Mucosa of descending colon (tissue), 3 donors: ENCODE results near the gene FAM174B. TPM values are rescaled to one million over a fixed set of nuclear protein-coding genes. Genes with fewer than 3 reads are reported as not detected.

ENCODE experiments used
- ATAC-seq: fragments of 200-7000 bp; cut with Tn5 transposase; one replicate; pipeline ENCODE4 v1.9.1; 2020; ENCODE audit warnings: mild to moderate bottlenecking, moderate library complexity
- DNase-seq, 3 donors: peaks; one replicate each; pipeline ENCODE4 v3.0.0-alpha.2; 2020
- H3K36me3 ChIP-seq: fragments of 200-600 bp; one replicate; pipeline ENCODE4 v1.8.0; 2021; ENCODE audit warnings: low read depth, mild to moderate bottlenecking
- H3K4me1 ChIP-seq: fragments of 200-600 bp; one replicate; pipeline ENCODE4 v1.8.0; 2021; ENCODE audit warnings: low read depth, mild to moderate bottlenecking
- H3K4me3 ChIP-seq: fragments of 200-600 bp; one replicate; pipeline ENCODE4 v1.8.0; 2021; ENCODE audit warnings: mild to moderate bottlenecking
- H3K9me3 ChIP-seq: fragments of 200-600 bp; one replicate; pipeline ENCODE4 v1.8.0; 2021; ENCODE audit warnings: mild to moderate bottlenecking
- CTCF ChIP-seq: fragments of 200-600 bp; IDR thresholded peaks from one replicate; pipeline ENCODE4 v1.8.0; 2022; ENCODE audit warnings: antibody characterized with exemption, mild to moderate bottlenecking
- intact Hi-C, 2 donors: fragments of 100-400 bp; cut with DNase I in 1 of 2; cut with micrococcal nuclease in 1 of 2; formaldehyde crosslinking; loops; one replicate each; pipeline versions ENCODE4 v1.11.0 to v1.11.1; 2022; cut with DNase I, micrococcal nuclease
- total RNA-seq, 3 donors: library from RNA; stranded (reverse); fragmentation: NEBNext Ultra II Directional in 2 of 3; extraction: Animal tissue kit (Norgen Biotek cat#: 25700) in 2 of 3; gene quantifications; one replicate each; pipeline versions ENCODE4 v1.2.1 to v1.2.4, GENCODE V29; 2021 to 2023
- donor health status: DM: no; HTN: no; CAD: no; lungs with moderate emphysema.
- donor health status: DM: no; HTN: no; CAD: no.
- donor health status: DM: no; HTN: yes; CAD: no.

The FAM174B gene
- total RNA-seq, 3 donors from 2014 or later, result 14.7 to 30.5 (median 28.5) TPM

- no peaks in the 10 kb centered on the region for H3K36me3 ChIP-seq
- DNase-seq (no peak), ATAC-seq (no peak)
- H3K4me3 ChIP-seq, result no peak overlapping the region
- no peaks in the 10 kb centered on the region for H3K4me1 ChIP-seq
- no peak for TF ChIP-seq CTCF
- intact Hi-C loops, result no loop called here
- H3K9me3 ChIP-seq, result no peaks in the 10 kb centered on the region
These were observed 68.6 kb downstream of the FAM174B start for GRCh38 chr15:92586966-92587365.

GRCh38 chr15:92586383-92586942, 69.1 kb downstream of the FAM174B start:
- ATAC-seq (no peak), DNase-seq (no peak)
- no peaks in the 10 kb centered on the region for H3K4me1 ChIP-seq
- no peaks in the 10 kb centered on the region for H3K36me3 ChIP-seq
- H3K9me3 ChIP-seq, result no peaks in the 10 kb centered on the region
- intact Hi-C loops, result no loop called here
- TF ChIP-seq CTCF, result no peak
- H3K4me3 ChIP-seq, result no peak overlapping the region

- DNase-seq, result no peak
These were observed 71.5 kb downstream of the FAM174B start for GRCh38 chr15:92584105-92584504.

GRCh38 chr15:92583096-92584034, 72.2 kb downstream of the FAM174B start:
- no peaks in the 10 kb centered on the region for H3K4me1 ChIP-seq
- no peak for TF ChIP-seq CTCF
- no peak for DNase-seq
- H3K9me3 ChIP-seq, result no peaks in the 10 kb centered on the region
- no peak for ATAC-seq
- H3K4me3 ChIP-seq, result no peak overlapping the region
- intact Hi-C loops, result no loop called here
- no peaks in the 10 kb centered on the region for H3K36me3 ChIP-seq

More at GRCh38 chr15:92584105-92584504, 71.5 kb downstream of the FAM174B start:
- ATAC-seq, result no peak
- H3K4me3 ChIP-seq, result no peak overlapping the region
- no peak for TF ChIP-seq CTCF
- intact Hi-C loops, result no loop called here
- H3K4me1 ChIP-seq, result no peaks in the 10 kb centered on the region
- no peaks in the 10 kb centered on the region for H3K36me3 ChIP-seq
- H3K9me3 ChIP-seq, result no peaks in the 10 kb centered on the region

GRCh38 chr15:92582206-92582605, 73.4 kb downstream of the FAM174B start:
- H3K4me1 ChIP-seq, result no peaks in the 10 kb centered on the region
- TF ChIP-seq CTCF, result no peak
- no peak overlapping the region for H3K4me3 ChIP-seq
- no peak for ATAC-seq
- intact Hi-C loops, result no loop called here
- no peak for DNase-seq
- H3K36me3 ChIP-seq, result no peaks in the 10 kb centered on the region
- H3K9me3 ChIP-seq, result no peaks in the 10 kb centered on the region
